ENCODE measurements around the gene ERN2.

Gene ERN2

GRCh38 chr16:23668873-23669272, 44.1 kb downstream of the ERN2 start:
- Histone ChIP-seq H3K9ac (ENCODE audit: low read length in 2 of 2) (no peak overlapping the region), H3K36me3 (ENCODE audit: control insufficient read depth in 2 of 2, insufficient read depth in 2 of 2, low read length in 2 of 2) (peaks cover 39 to 69% of the 10 kb centered on the region in 2 donors), H3K27ac (ENCODE audit: low read length) (no peak overlapping the region), H3K4me1 (ENCODE audit: control insufficient read depth, insufficient read depth, low read length) (no peaks in the 10 kb centered on the region), H3K9me3 (ENCODE audit: control insufficient read depth in 2 of 2, low read length in 2 of 2) (no peaks in the 10 kb centered on the region), H3K27me3 (ENCODE audit: control insufficient read depth in 1 of 2, insufficient read depth in 2 of 2, low read length in 2 of 2) (no peaks in the 10 kb centered on the region), H3K4me3 (ENCODE audit: low read length in 2 of 2) (no peak overlapping the region)

DNA sequence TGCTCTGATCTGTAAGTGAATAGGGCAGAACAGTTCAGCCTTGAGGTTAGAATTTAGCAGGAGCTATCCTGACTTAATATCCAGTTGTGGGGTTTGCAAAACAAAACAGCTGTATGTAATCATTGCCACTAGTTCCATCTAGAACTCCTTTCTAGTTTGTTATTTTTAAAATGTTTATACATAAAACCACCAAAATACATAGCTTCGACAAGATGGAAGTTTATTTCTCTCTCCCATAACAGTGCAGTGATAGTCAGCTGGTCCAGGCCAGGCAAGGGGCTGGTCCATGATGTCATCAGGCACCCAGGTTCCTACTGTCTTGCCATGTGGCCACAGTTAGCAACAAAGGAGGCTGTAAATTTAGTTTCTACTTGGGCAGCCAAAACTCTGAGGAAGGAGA, 44.8 kb downstream of the ERN2 start:
- Histone ChIP-seq H3K27me3 (ENCODE audit: control insufficient read depth in 1 of 2, insufficient read depth in 2 of 2, low read length in 2 of 2) (no peaks in the 10 kb centered on the region), H3K36me3 (ENCODE audit: control insufficient read depth in 2 of 2, insufficient read depth in 2 of 2, low read length in 2 of 2) (peaks cover 41 to 71% of the 10 kb centered on the region in 2 donors), H3K27ac (ENCODE audit: low read length) (no peak overlapping the region), H3K9me3 (ENCODE audit: control insufficient read depth in 2 of 2, low read length in 2 of 2) (no peaks in the 10 kb centered on the region), H3K9ac (ENCODE audit: low read length in 2 of 2) (no peak overlapping the region), H3K4me3 (ENCODE audit: low read length in 2 of 2) (no peak overlapping the region), H3K4me1 (ENCODE audit: control insufficient read depth, insufficient read depth, low read length) (no peaks in the 10 kb centered on the region)

GRCh38 chr16:23667355-23667659, 45.7 kb downstream of the ERN2 start:
- no peak overlapping the region for H3K4me3 ChIP-seq (ENCODE audit: low read length in 2 of 2)
- no peak overlapping the region for H3K9ac ChIP-seq (ENCODE audit: low read length in 2 of 2)
- no peaks in the 10 kb centered on the region for H3K27me3 ChIP-seq (ENCODE audit: control insufficient read depth in 1 of 2, insufficient read depth in 2 of 2, low read length in 2 of 2)
- H3K9me3 ChIP-seq (ENCODE audit: control insufficient read depth in 2 of 2, low read length in 2 of 2): no peaks in the 10 kb centered on the region
- no peaks in the 10 kb centered on the region for H3K4me1 ChIP-seq (ENCODE audit: control insufficient read depth, insufficient read depth, low read length)
- H3K36me3 ChIP-seq (ENCODE audit: control insufficient read depth in 2 of 2, insufficient read depth in 2 of 2, low read length in 2 of 2): peaks cover 47 to 75% of the 10 kb centered on the region in 2 donors
- no peak overlapping the region for H3K27ac ChIP-seq (ENCODE audit: low read length)

GRCh38 chr16:23666571-23667354, 46.3 kb downstream of the ERN2 start:
- H3K4me3 ChIP-seq (ENCODE audit: low read length in 2 of 2): no peak overlapping the region
- H3K9ac ChIP-seq (ENCODE audit: low read length in 2 of 2): no peak overlapping the region
- H3K4me1 ChIP-seq (ENCODE audit: control insufficient read depth, insufficient read depth, low read length): no peaks in the 10 kb centered on the region
- H3K36me3 ChIP-seq (ENCODE audit: control insufficient read depth in 2 of 2, insufficient read depth in 2 of 2, low read length in 2 of 2): peaks cover 52 to 75% of the 10 kb centered on the region in 2 donors
- H3K9me3 ChIP-seq (ENCODE audit: control insufficient read depth in 2 of 2, low read length in 2 of 2): no peaks in the 10 kb centered on the region
- H3K27me3 ChIP-seq (ENCODE audit: control insufficient read depth in 1 of 2, insufficient read depth in 2 of 2, low read length in 2 of 2): no peaks in the 10 kb centered on the region
- H3K27ac ChIP-seq (ENCODE audit: low read length): no peak overlapping the region

- H3K27me3 ChIP-seq (ENCODE audit: control insufficient read depth in 1 of 2, insufficient read depth in 2 of 2, low read length in 2 of 2): no peaks in the 10 kb centered on the region
- H3K36me3 ChIP-seq (ENCODE audit: control insufficient read depth in 2 of 2, insufficient read depth in 2 of 2, low read length in 2 of 2): peaks cover 67 to 75% of the 10 kb centered on the region in 2 donors
- no peaks in the 10 kb centered on the region for H3K9me3 ChIP-seq (ENCODE audit: control insufficient read depth in 2 of 2, low read length in 2 of 2)
- no peak overlapping the region for H3K27ac ChIP-seq (ENCODE audit: low read length)
- H3K4me3 ChIP-seq (ENCODE audit: low read length in 2 of 2): no peak overlapping the region
- H3K9ac ChIP-seq (ENCODE audit: low read length in 2 of 2): no peak overlapping the region
- no peaks in the 10 kb centered on the region for H3K4me1 ChIP-seq (ENCODE audit: control insufficient read depth, insufficient read depth, low read length)
These were observed 49.1 kb downstream of the ERN2 start for GRCh38 chr16:23663918-23664317.

DNA sequence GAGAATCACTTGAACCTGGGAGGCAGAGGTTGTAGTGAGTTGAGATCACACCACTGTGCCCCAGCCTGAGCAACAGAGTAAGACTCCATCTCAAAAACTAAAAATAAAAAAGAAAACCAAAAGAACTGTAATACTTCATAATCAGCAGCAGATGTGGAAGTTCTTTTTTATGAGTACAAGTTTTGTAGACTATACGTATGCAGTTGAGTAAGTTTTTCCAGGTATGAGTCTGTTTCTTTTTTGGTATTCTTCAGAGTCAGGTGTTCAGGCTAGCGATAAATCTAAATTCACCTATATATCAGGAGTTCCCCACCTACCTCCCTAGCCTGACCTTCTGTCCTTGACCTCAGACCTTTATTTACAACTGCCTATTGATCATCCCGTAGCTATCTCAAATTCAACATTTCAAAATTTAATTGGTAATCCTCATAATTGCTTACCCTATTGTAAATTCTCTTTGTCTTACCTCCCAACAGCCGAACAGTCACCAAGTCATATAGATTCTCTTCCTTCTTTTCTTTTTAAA, 61.0 kb downstream of the ERN2 start:
- Histone ChIP-seq H3K4me3 (ENCODE audit: low read length in 2 of 2) (no peak overlapping the region), H3K36me3 (ENCODE audit: control insufficient read depth in 2 of 2, insufficient read depth in 2 of 2, low read length in 2 of 2) (peaks cover 3 to 6% of the 10 kb centered on the region in 2 donors), H3K27me3 (ENCODE audit: control insufficient read depth in 1 of 2, insufficient read depth in 2 of 2, low read length in 2 of 2) (no peaks in the 10 kb centered on the region), H3K4me1 (ENCODE audit: control insufficient read depth, insufficient read depth, low read length) (no peaks in the 10 kb centered on the region), H3K9ac (ENCODE audit: low read length in 2 of 2) (no peak overlapping the region), H3K9me3 (ENCODE audit: control insufficient read depth in 2 of 2, low read length in 2 of 2) (no peaks in the 10 kb centered on the region), H3K27ac (ENCODE audit: low read length) (no peak overlapping the region)

DNA sequence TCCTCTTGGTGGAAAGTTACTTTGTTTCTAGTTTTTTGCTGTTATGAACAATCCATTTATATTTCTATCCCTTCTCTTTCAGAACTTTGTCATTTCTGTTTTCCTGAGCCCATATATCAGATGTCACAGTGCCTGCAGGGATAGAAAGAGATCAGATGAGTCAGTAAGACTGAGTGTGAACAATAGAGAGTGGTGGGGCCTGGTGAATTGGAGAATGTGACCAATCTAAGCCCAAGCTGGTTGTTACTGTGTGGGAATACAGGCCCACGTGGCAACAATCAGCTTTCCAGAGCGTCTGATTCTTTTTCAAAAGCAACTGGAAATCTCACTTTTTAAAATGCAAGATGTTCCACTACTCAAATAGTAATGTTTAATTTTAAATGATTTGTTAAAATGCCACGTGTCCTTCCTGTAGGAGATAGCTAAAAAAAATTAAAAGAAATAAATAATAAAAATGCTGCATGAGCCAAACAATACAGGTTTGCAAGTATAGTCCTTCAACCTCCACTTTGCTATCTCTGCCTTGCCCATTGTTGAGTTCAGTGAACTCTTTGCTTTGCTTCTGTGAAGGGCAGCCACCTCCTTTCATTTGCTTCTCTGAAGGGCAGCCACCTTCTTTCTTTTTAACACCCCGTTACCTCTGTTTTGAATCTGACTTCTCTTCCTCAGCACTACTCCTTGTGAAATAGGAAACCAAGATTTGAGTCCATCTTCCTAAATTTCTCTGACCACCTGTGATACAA, 62.2 kb downstream of the ERN2 start:
- no peak overlapping the region for H3K9ac ChIP-seq (ENCODE audit: low read length in 2 of 2)
- H3K4me1 ChIP-seq (ENCODE audit: control insufficient read depth, insufficient read depth, low read length): no peaks in the 10 kb centered on the region
- peaks cover 3 to 7% of the 10 kb centered on the region in 2 donors for H3K36me3 ChIP-seq (ENCODE audit: control insufficient read depth in 2 of 2, insufficient read depth in 2 of 2, low read length in 2 of 2)
- H3K4me3 ChIP-seq (ENCODE audit: low read length in 2 of 2): no peak overlapping the region
- H3K9me3 ChIP-seq (ENCODE audit: control insufficient read depth in 2 of 2, low read length in 2 of 2): no peaks in the 10 kb centered on the region
- H3K27ac ChIP-seq (ENCODE audit: low read length): no peak overlapping the region
- no peaks in the 10 kb centered on the region for H3K27me3 ChIP-seq (ENCODE audit: control insufficient read depth in 1 of 2, insufficient read depth in 2 of 2, low read length in 2 of 2)

DNA sequence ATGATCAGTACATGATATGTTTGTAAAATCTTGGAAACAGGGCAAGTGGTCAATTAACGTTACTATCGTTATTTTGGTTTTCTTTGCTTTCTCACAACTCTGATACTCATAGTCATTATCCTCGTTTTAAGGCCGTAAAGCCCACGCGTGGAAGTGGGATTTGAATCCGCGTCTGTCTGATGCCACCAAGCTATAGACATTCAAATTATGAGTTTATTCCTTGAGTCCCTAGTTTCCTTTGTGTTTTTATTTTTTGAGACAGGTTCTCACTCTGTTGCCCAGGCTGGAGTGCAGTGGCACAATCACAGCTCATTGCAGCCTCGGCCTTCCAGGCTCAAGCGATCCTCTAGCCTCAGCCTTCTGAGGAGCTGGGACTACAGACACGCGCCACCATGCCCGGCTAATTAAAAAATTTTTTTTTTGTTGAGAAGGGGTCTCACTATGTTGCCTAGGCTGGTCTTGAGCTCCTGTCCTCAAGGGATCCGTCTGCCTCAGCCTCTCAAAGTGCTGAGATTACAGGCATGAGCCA, 70.7 kb downstream of the ERN2 start:
- Histone ChIP-seq H3K27me3 (ENCODE audit: control insufficient read depth in 1 of 2, insufficient read depth in 2 of 2, low read length in 2 of 2) (no peaks in the 10 kb centered on the region), H3K36me3 (ENCODE audit: control insufficient read depth in 2 of 2, insufficient read depth in 2 of 2, low read length in 2 of 2) (peaks cover 0 to 7% of the 10 kb centered on the region in 2 donors), H3K9me3 (ENCODE audit: control insufficient read depth in 2 of 2, low read length in 2 of 2) (no peaks in the 10 kb centered on the region), H3K27ac (ENCODE audit: low read length) (no peak overlapping the region), H3K9ac (ENCODE audit: low read length in 2 of 2) (peak overlapping the region; percentile 66 to 97), H3K4me3 (ENCODE audit: low read length in 2 of 2) (peak overlapping the region; percentile 95 to 99), H3K4me1 (ENCODE audit: control insufficient read depth, insufficient read depth, low read length) (peaks cover 9% of the 10 kb centered on the region)

- Histone ChIP-seq H3K36me3 (ENCODE audit: control insufficient read depth in 2 of 2, insufficient read depth in 2 of 2, low read length in 2 of 2) (peaks cover 0 to 7% of the 10 kb centered on the region in 2 donors), H3K4me3 (ENCODE audit: low read length in 2 of 2) (peak within 1 kb of the TSS; percentile 95 to 99), H3K9ac (ENCODE audit: low read length in 2 of 2) (peak within 1 kb of the TSS; percentile 97 to 98), H3K27ac (ENCODE audit: low read length) (peak within 1 kb of the TSS; percentile 73), H3K9me3 (ENCODE audit: control insufficient read depth in 2 of 2, low read length in 2 of 2) (no peaks in the 10 kb centered on the region), H3K27me3 (ENCODE audit: control insufficient read depth in 1 of 2, insufficient read depth in 2 of 2, low read length in 2 of 2) (no peaks in the 10 kb centered on the region), H3K4me1 (ENCODE audit: control insufficient read depth, insufficient read depth, low read length) (peaks cover 9% of the 10 kb centered on the region)
These were observed 71.9 kb downstream of the ERN2 start, which contains the start of the genes DCTN5 and PALB2 for GRCh38 chr16:23640931-23641765. DCTN5 (plus strand) TSS chr16:23641466; CDS start chr16:23641543, 77 bp downstream. PALB2 (minus strand) TSS chr16:23641310; CDS start chr16:23641157, 153 bp downstream.

- H3K4me3 ChIP-seq (ENCODE audit: low read length in 2 of 2): peak overlapping the region; percentile 95 to 99
- H3K9ac ChIP-seq (ENCODE audit: low read length in 2 of 2): peak overlapping the region; percentile 97 to 98
- peak overlapping the region; percentile 73 for H3K27ac ChIP-seq (ENCODE audit: low read length)
- H3K4me1 ChIP-seq (ENCODE audit: control insufficient read depth, insufficient read depth, low read length): peaks cover 9% of the 10 kb centered on the region
- H3K27me3 ChIP-seq (ENCODE audit: control insufficient read depth in 1 of 2, insufficient read depth in 2 of 2, low read length in 2 of 2): no peaks in the 10 kb centered on the region
- peaks cover 4 to 9% of the 10 kb centered on the region in 2 donors for H3K36me3 ChIP-seq (ENCODE audit: control insufficient read depth in 2 of 2, insufficient read depth in 2 of 2, low read length in 2 of 2)
- H3K9me3 ChIP-seq (ENCODE audit: control insufficient read depth in 2 of 2, low read length in 2 of 2): no peaks in the 10 kb centered on the region
These were observed 72.4 kb downstream of the ERN2 start for GRCh38 chr16:23640615-23640930.
